ENCODE measurements around the gene VARS1. TPM values are rescaled to one million over a fixed set of nuclear protein-coding genes. Genes with fewer than 3 reads are reported as not detected.
"Not testable (repeated sequence)": the region's sequence is repeated elsewhere in the genome, so short reads cannot be mapped to it uniquely, and the experiment has no call there.

Gene VARS1
- total RNA-seq, 2 donors from 2014 or later = 49.0 to 60.8 TPM

DNA sequence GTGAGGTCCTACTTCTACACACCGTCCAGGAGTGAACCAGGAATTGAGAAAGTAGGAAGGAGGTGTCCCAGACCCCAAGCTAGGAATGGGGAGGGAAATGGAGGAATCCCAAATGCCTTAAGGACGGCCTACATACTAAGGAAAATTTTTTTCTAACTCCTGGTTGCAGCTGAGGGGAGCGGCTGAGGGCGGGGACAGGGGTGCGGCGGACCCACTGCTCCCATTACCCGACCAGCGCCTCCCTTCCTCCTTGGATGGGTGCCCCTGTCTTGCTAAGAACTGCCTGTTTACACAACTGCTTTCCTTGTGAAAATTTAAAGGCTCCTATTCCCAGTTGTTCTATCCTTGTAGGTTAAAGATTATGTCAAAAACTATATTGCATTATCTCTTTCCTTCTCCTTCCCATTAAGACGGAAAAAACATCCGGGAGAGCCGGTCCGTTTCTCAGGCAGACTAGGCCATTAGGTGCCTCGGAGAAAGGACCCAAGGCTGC is 31.3 kb upstream of the VARS1 start:
- intact Hi-C loops (cut with DNase I) = no loop called here
- DNase-seq (ENCODE audit: low spot score) = peak; percentile 96

GRCh38 chr6:31825553-31825952 is 30.0 kb upstream of the VARS1 start:
- intact Hi-C loops (cut with DNase I) = no loop called here
- DNase-seq (ENCODE audit: low spot score) = no peak

GRCh38 chr6:31823592-31824196 is 28.1 kb upstream of the VARS1 start:
- intact Hi-C loops (cut with DNase I); DNase-seq (ENCODE audit: low spot score): not testable (repeated sequence)

- intact Hi-C loops (cut with DNase I) = no loop called here
- DNase-seq (ENCODE audit: low spot score) = peak; percentile 95
Measured at GRCh38 chr6:31822036-31822821, 26.7 kb upstream of the VARS1 start.

DNA sequence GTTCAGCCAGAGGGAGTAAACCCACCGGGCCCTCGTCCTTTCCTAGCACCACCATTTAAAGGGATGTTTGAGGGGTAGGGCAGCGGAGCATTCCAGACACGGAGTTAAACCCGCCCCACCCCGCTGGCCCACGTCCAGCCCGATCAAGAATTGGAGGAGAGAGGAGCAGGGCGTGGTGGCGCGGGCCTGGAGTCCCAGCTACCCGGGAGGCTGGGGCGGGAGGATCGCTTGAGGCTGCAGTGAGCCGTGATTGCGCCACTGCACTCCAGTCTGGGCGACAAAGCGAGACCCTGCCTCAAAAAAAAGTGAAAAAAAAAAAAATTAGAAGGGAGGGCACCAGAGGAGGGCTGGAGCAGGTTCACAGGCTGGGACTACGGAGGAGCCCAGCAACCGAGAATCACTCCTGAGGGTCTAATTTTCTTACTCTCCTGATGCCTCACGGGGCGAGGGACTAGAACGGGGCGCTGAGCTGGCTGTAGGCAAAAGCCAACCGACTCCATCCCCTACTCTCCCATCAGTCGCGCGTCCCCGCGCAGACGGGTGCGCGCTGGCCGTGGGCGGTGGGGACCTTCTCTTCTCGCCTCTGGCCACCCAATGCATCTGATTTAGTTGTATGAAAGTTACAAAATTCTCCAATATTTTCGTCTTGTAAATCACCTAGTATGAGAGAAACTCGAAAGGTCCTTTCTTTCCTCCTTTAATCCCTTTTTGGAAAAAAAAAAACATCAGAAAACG is 25.9 kb upstream of the VARS1 start:
- intact Hi-C loops (cut with DNase I) = no loop called here
- peak; percentile 90 for DNase-seq (ENCODE audit: low spot score)

GRCh38 chr6:31820399-31820798 is 24.8 kb upstream of the VARS1 start:
- peak; percentile 45 for DNase-seq (ENCODE audit: low spot score)

GRCh38 chr6:31819871-31820299 is 24.3 kb upstream of the VARS1 start:
- no peak for DNase-seq (ENCODE audit: low spot score)
- intact Hi-C loops (cut with DNase I) = no loop called here

More at GRCh38 chr6:31820399-31820798, 24.8 kb upstream of the VARS1 start:
- intact Hi-C loops (cut with DNase I) = not testable (repeated sequence)

GRCh38 chr6:31817929-31818511 is 22.5 kb upstream of the VARS1 start:
- DNase-seq (ENCODE audit: low spot score); intact Hi-C loops (cut with DNase I): not testable (repeated sequence)

- DNase-seq (ENCODE audit: low spot score); intact Hi-C loops (cut with DNase I): not testable (repeated sequence)
Measured at GRCh38 chr6:31817133-31817928, 21.8 kb upstream of the VARS1 start.

DNA sequence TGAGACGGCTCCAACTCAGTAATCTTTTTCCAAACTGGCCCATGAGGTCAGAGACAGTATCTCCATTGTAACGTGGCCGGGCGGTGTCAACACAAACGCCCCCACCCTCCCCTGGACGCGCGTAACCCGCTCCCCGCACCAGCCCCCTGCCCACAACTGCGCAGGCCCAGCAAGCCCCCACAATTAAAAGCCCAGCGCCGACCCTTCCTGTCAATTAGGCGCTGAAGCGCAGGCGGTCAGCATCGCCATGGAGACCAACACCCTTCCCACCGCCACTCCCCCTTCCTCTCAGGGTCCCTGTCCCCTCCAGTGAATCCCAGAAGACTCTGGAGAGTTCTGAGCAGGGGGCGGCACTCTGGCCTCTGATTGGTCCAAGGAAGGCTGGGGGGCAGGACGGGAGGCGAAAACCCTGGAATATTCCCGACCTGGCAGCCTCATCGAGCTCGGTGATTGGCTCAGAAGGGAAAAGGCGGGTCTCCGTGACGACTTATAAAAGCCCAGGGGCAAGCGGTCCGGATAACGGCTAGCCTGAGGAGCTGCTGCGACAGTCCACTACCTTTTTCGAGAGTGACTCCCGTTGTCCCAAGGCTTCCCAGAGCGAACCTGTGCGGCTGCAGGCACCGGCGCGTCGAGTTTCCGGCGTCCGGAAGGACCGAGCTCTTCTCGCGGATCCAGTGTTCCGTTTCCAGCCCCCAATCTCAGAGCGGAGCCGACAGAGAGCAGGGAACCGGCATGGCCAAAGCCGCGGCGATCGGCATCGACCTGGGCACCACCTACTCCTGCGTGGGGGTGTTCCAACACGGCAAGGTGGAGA is 19.7 kb upstream of the VARS1 start, which contains the start of the genes HSPA1A and HSPA1L:
TSS of gene HSPA1A (plus strand) at position 519 of the 814 bp plus-strand sequence. CDS start at position 733, 214 bp downstream.
TSS of gene HSPA1L (minus strand) at position 259 of the 814 bp plus-strand sequence. CDS start 3,311 bp downstream, outside the sequence.
- DNase-seq (ENCODE audit: low spot score) = peak; percentile 97
- intact Hi-C loops (cut with DNase I) = no loop called here

DNA sequence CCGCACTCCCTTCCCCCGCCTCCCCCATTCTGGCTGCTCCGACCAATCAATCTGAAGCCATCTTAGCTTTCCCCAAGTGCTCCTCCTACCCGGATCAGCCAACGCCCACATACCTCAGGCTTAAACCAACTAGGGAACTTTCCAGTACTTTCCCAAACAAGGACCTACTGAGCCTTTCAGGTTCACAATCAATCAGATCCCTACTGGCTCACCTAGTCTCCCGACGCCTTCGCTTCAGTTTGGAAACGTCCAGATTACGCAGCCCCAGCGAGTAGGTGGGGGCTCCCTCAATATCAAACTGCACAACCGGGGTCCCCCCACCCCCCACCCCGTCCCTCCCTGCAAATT is 19.1 kb upstream of the VARS1 start:
- DNase-seq (ENCODE audit: low spot score) = peak; percentile 98
- intact Hi-C loops (cut with DNase I) = no loop called here

DNA sequence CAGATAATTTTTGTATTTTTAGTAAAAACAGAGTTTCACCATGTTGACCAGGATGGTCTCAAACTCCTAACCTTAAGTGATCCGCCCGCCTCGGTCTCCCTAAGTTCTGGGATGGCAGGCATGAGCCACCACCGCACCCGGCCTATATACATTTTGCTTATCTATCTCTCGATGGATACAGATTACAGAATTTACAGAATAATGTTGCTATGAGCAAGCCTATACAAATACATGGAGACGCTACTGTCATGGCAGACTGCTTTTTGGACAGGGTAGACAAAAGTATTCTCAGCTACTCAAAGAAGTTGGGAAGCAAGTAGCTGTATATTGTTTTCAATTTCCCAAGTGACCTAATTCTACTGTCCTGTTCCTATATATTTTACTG is 17.9 kb upstream of the VARS1 start:
- DNase-seq (ENCODE audit: low spot score) = no peak
- intact Hi-C loops (cut with DNase I) = no loop called here

DNA sequence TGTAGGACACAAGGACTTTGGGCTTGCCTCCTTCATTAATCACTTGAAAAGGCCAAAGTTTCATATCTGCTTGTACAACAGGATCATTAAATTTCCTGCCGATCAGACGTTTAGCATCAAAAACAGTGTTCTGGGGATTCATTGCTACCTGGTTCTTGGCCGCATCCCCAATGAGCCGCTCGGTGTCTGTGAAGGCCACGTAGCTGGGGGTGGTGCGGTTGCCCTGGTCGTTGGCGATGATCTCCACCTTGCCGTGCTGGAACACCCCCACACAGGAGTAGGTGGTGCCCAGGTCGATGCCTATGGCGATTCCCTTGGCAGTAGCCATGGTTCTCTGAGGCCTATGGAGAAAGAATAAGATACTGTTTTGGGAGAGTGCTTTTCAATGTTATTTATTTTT is 16.1 kb upstream of the VARS1 start:
- DNase-seq (ENCODE audit: low spot score) = no peak
- intact Hi-C loops (cut with DNase I) = no loop called here

DNA sequence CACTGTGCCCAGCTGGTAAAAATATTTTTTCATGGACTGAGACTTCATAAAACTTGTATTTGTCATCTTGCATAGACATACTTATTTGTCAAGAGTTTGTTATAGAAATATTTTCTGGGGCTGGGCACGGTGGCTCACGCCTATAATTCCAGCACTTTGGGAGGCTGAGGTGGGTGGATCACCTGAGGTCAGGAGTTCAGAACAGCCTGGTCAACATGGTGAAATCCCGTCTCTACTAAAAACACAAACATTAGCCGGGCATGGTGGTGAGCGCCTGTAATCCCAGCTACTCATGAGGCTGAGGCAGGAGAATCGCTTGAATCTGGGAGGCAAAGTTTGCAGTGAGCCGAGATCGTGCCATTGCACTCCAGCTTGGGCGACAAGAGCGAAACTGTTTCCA is 13.0 kb upstream of the VARS1 start:
- DNase-seq (ENCODE audit: low spot score); intact Hi-C loops (cut with DNase I): not testable (repeated sequence)

- peak; percentile 99 for DNase-seq (ENCODE audit: low spot score)
- intact Hi-C loops (cut with DNase I) = no loop called here
Measured at GRCh38 chr6:31806470-31807272, 11.1 kb upstream of the VARS1 start, which contains the start of gene LSM2. TSS of gene LSM2 (minus strand) at chr6:31806966. CDS start at chr6:31806757, 209 bp downstream.

- intact Hi-C loops (cut with DNase I) = no loop called here
- DNase-seq (ENCODE audit: low spot score) = no peak
Measured at GRCh38 chr6:31805939-31806469, 10.5 kb upstream of the VARS1 start.
